HCT116 (cell line): ENCODE results near the gene STK40.

Experiments
- CEBPB ChIP-seq: IDR thresholded peaks from 2 replicates; pipeline ENCODE4 v1.6.1; 2012; ENCODE audit warnings: low read depth
- ELF1 ChIP-seq: IDR thresholded peaks from 2 replicates; pipeline ENCODE4 v1.6.1; 2012; ENCODE audit warnings: low read depth, borderline replicate concordance
- EZH2 ChIP-seq: fragments of 200-600 bp; sonication (generic); IDR thresholded peaks from 2 replicates; pipeline ENCODE4 v1.6.1; 2017; ENCODE audit warnings: antibody characterized with exemption, mixed run types
- POLR2A ChIP-seq: IDR thresholded peaks from 2 replicates; pipeline ENCODE4 v1.7.0; 2011; ENCODE audit warnings: borderline replicate concordance; ENCODE audit not compliant: insufficient read depth, insufficient read length; ENCODE audit errors: extremely low read depth
- RAD21 ChIP-seq: IDR thresholded peaks from 2 replicates; pipeline ENCODE4 v1.6.1; 2012; ENCODE audit warnings: low read depth, mild to moderate bottlenecking
- ZNF274 ChIP-seq: fragments of 200-500 bp; sonication (Bioruptor generic); IDR thresholded peaks from 2 replicates; pipeline ENCODE4 v1.6.1; 2014; ENCODE audit warnings: mild to moderate bottlenecking, low read depth, low read length, inconsistent platforms
- TF ChIP-seq, protein P1 (sequence below), 3 experiments: fragments of 200-600 bp in 1 of 3; sonication (generic) in 1 of 3; IDR thresholded peaks in 2 of 3; conservative IDR thresholded peaks in 1 of 3; 2 replicates each; pipeline ENCODE4 v1.5.1; 2012 to 2017; ENCODE audit warnings: low read depth in 2 of 3, low read length in 2 of 3, antibody characterized with exemption in 1 of 3, borderline replicate concordance in 1 of 3, control low read depth in 1 of 3, mild to moderate bottlenecking in 1 of 3, mixed read lengths in 1 of 3, mixed run types in 1 of 3, moderate library complexity in 1 of 3; ENCODE audit not compliant: insufficient read depth in 1 of 3

DNA sequence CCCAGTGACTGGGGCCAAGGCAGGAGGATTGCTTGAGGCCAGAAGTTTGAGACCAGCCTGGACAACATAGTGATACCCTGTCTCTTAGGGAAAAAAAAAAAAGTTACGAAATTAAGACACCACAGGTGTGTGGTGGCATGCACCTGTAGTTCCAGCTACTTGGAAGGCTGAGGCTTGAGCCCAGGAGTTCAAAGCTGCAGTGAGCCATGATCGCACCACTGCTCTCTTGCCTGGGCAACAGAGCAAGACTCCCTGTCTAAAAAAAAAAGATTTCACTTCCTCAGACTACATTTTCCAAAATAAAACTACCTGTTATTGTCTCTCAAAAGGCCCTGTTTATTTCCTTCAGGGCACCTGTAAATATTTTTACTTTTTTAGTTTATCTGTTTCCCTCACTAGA is 4.7 kb upstream of the STK40 start:
- no peak for TF ChIP-seq RAD21
- TF ChIP-seq, protein P1, sequence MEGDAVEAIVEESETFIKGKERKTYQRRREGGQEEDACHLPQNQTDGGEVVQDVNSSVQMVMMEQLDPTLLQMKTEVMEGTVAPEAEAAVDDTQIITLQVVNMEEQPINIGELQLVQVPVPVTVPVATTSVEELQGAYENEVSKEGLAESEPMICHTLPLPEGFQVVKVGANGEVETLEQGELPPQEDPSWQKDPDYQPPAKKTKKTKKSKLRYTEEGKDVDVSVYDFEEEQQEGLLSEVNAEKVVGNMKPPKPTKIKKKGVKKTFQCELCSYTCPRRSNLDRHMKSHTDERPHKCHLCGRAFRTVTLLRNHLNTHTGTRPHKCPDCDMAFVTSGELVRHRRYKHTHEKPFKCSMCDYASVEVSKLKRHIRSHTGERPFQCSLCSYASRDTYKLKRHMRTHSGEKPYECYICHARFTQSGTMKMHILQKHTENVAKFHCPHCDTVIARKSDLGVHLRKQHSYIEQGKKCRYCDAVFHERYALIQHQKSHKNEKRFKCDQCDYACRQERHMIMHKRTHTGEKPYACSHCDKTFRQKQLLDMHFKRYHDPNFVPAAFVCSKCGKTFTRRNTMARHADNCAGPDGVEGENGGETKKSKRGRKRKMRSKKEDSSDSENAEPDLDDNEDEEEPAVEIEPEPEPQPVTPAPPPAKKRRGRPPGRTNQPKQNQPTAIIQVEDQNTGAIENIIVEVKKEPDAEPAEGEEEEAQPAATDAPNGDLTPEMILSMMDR (IDR thresholded peaks at IDR 0.05 in 2 of 3, conservative IDR thresholded peaks at IDR 0.05 in 1 of 3; ENCODE audit: borderline replicate concordance in 1 of 3, insufficient read depth in 1 of 3, low read depth in 2 of 3, low read length in 2 of 3), result no peak
- no peak for TF ChIP-seq CEBPB
- no peak for TF ChIP-seq EZH2
- no peak for TF ChIP-seq ZNF274
- TF ChIP-seq ELF1, result no peak
- TF ChIP-seq POLR2A, result no peak
